GM12872 (cell line): ENCODE measurements around the gene HNRNPUL2.

Experiments used
- TF ChIP-seq, protein P1 (sequence below): IDR thresholded peaks from 3 replicates; pipeline ENCODE4 v1.5.1; 2011; ENCODE audit warnings: low read depth, mild to moderate bottlenecking, low read length, moderate library complexity; ENCODE audit not compliant: insufficient read depth

The HNRNPUL2 gene

DNA sequence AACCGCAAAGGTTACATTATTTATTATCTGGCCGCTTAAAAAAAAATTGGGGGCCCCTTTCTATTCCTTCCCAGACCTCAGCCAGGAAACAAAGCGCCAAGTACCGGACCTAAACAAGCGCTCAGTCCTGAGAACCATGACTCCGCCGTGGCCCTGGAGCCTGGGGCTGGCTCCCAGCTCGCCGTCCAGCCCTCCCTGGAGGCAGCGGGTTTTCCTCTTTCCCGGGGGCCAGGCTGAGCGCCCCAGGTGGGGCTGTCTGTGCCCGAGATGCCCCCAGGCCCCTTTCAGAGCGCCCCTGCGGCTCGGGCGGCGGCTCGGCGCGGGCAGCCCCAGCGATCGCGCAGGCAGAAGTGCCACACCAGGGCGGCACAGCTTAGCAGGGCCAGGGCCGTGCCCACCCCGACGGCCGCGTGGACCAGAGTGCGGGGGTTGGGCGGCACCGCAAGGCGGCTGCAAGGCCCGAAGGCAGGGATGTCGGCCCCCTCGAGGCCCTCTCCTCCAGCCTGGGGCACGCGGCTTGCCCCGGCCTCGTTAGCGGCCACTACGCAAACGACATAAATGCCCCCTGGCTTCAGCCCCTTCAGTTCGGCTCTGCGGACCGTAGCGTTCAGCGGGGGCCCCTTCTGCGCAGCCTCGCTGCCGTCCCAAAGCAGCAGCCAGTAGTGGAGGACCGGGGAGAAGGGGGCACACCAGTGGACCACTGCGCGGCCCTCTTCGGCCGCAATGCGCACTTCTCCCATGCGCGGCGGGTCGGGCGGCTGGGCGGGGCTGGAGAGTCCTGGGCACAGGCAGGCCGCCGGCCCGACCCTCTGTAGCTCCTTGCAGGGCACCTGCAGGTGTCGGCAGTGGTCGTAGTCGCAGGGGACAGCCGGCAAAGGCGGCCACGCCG, 39.5 kb downstream of the HNRNPUL2 start:
- TF ChIP-seq, protein P1, sequence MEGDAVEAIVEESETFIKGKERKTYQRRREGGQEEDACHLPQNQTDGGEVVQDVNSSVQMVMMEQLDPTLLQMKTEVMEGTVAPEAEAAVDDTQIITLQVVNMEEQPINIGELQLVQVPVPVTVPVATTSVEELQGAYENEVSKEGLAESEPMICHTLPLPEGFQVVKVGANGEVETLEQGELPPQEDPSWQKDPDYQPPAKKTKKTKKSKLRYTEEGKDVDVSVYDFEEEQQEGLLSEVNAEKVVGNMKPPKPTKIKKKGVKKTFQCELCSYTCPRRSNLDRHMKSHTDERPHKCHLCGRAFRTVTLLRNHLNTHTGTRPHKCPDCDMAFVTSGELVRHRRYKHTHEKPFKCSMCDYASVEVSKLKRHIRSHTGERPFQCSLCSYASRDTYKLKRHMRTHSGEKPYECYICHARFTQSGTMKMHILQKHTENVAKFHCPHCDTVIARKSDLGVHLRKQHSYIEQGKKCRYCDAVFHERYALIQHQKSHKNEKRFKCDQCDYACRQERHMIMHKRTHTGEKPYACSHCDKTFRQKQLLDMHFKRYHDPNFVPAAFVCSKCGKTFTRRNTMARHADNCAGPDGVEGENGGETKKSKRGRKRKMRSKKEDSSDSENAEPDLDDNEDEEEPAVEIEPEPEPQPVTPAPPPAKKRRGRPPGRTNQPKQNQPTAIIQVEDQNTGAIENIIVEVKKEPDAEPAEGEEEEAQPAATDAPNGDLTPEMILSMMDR, result no peak

- TF ChIP-seq, protein P1, result no peak
Observed at GRCh38 chr11:62682518-62682917, 44.7 kb downstream of the HNRNPUL2 start.

DNA sequence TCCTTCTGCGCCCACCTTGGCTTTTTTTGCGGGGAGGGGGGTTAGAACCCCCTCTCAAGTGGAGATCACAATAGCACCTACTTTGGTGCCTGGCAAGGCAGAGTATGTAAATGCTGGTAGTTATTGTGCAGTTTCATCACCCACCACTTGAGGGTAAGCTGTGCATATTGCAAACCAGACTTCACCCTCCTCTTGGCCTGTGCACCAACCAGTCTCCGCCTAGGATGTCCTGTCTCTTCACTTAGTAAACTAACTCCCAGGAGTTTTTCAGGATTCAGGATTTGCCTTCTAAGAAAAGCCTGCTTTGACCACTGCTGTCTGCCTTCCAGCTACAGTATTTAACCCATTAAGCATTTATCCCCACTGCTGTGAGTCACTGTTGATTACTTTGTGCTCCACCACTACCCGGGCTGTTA, 46.4 kb downstream of the HNRNPUL2 start:
- TF ChIP-seq, protein P1, result peak; percentile 74

GRCh38 chr11:62678770-62679696, 48.2 kb downstream of the HNRNPUL2 start, which contains the start of gene UBXN1:
UBXN1 (minus strand) TSS chr11:62679073; CDS start chr11:62678923, 150 bp downstream.
- TF ChIP-seq, protein P1, result no peak

DNA sequence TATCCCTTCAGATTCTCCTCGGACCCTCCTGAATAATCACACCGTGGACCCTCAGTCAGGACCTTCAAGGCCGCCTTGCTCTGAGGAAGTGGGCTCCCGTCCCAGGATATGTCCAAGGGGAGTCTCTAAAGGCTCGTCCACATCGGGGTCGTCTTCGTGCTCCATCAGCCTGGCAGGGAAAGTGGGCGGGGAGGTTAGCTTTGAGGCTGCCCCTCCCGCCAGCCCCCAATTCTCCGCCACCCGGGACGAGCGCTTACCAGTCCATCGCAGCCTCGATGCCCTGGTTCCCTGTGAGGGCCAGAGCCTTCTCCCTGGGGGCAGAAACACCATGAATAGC, 48.9 kb downstream of the HNRNPUL2 start:
- TF ChIP-seq, protein P1, result no peak

- TF ChIP-seq, protein P1, result no peak
Observed at GRCh38 chr11:62677714-62678113, 49.5 kb downstream of the HNRNPUL2 start.

DNA sequence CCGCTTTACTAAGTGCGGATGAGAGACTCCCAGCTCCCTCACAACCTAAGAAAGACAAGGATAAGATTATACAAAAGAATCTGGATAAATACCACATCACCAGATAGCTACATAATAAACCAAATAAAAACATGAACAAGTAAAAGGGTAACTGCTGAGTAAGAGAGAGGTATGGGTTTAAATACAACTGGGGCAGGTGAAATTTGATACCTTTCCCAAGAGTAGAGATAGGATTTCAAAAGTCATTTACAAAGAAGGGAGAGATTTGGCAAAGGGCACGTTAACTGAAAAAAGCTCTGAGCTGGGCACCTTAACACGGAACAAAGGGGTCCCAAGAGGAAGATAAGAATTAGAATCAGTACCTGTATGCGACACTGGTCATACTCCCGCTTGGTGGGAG, 50.1 kb downstream of the HNRNPUL2 start:
- TF ChIP-seq, protein P1, result no peak
